Hepatocyte (in vitro differentiated cells): ENCODE measurements around the gene ZC3H7B.

Experiments used
- CTCF ChIP-seq: fragments of 200-600 bp; sonication (generic); IDR thresholded peaks from 2 replicates; pipeline ENCODE4 v1.5.1; 2016; ENCODE audit warnings: antibody characterized with exemption, mild to moderate bottlenecking; ENCODE audit not compliant: poor library complexity
- EZH2 ChIP-seq: fragments of 200-600 bp; sonication (generic); IDR thresholded peaks from 2 replicates; pipeline ENCODE4 v1.6.1; 2016; ENCODE audit warnings: antibody characterized with exemption, mild to moderate bottlenecking, borderline replicate concordance

GRCh38 chr22:41357191-41357590 lies 55.9 kb downstream of the ZC3H7B start:
- TF ChIP-seq CTCF (no peak), EZH2 (no peak)
